ENCODE data around the gene CTDNEP1. TPM values are rescaled to one million over a fixed set of nuclear protein-coding genes. Genes with fewer than 3 reads are reported as not detected.

CTDNEP1 gene
- total and polyA plus RNA-seq, 2 of the 4 experiments (the other 2 are of a cell fraction): 23.8 to 132 TPM

DNA sequence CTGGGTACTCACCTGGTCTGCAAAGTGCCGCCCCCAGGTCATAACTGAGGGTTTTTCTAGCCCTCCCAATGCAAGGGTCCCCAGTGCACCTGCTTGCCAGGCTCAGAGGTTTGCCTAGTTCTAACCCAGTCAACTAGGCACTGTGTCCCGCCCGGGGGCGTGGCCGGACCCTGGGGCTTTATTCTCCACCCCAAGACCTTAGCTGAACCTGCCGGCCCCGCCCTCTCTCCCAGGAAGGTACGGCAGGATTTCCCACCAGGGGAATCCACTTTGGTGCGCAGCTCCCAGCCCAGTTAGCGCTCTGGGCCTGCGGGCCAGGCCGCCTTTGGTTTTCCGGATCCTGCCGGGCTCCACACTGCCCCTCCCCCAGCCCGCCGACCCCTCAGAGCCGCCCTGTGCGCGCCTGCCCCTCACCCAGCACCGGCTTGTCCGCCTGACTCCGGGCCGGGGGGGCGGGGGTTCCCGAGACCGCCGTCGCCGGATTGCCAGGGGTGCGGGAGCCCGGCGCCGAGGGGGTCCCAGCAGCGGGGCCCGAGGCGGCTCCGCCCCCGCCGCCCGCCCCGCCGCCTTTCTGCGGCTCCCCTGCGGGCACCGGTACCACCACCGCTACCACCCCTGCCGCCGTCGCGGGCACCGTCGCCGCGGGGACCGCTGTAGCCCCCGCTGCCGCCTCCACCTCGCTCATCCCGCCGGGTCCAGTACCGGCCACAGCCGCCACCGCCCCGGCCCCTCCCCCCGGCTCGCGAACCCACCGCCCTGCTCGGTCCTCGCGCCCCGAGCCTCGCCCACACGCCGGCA lies 42.5 kb upstream of the CTDNEP1 start (continued):
- TF ChIP-seq SMC3 (IDR thresholded peaks at IDR 0.05; ENCODE audit: low read depth, low read length): no peak

DNA sequence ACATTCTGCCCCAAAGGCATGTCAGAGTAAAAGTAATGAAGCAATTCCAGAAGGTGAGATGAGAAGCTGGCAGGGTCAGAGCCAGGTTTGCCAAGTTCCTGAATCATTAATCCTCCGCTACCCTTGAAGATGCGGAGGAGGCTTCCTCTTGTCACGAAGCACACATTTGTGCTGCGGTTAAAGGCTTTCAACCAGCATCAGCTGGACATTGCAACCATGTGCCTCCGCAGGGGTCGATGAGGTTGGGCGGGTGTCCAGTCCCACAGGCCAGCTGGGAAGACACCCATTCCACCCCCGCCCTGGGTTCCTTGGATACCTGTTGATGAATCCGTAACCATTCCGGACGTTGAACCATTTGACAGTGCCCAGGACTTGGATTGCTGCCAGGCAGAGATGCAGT lies 41.6 kb upstream of the CTDNEP1 start:
- WGBS, 2 experiments (ENCODE audit: extremely low coverage in 2 of 2, insufficient read length in 1 of 2): 94% methylated on average over 9 of the region's 11 CpGs; no CpG with 5 or more reads in 1 of the 2 experiments
- Histone ChIP-seq H2BK20ac (ENCODE audit: low read depth, low read length) (no peak overlapping the region), H3K4ac (ENCODE audit: low read depth, low read length) (no peak overlapping the region), H3K14ac (replicated peaks; ENCODE audit: low read depth, low read length) (no peak overlapping the region), H3K4me1 (ENCODE audit: control insufficient read depth, insufficient read depth, low read length) (peaks cover 3% of the 10 kb centered on the region), H3K9ac (ENCODE audit: low read depth, low read length) (no peak overlapping the region), H3K27ac (ENCODE audit: insufficient read depth, low read length) (no peak overlapping the region), H2BK15ac (ENCODE audit: low read depth, low read length) (no peak overlapping the region), H4K5ac (ENCODE audit: low read depth, low read length) (no peak overlapping the region), H4K8ac (ENCODE audit: low read depth in 2 of 2, low read length in 2 of 2) (no peak overlapping the region), H3K18ac (ENCODE audit: low read depth, low read length) (no peak overlapping the region), H3K9me1 (ENCODE audit: insufficient read depth, low read length) (no peaks in the 10 kb centered on the region; the same call in 1 of the 2 replicates), H3K27me3 (ENCODE audit: control insufficient read depth, insufficient read depth, low read length) (peaks cover 62% of the 10 kb centered on the region), H2AK9ac (replicated peaks; ENCODE audit: low read depth, low read length, poor library complexity) (no peak overlapping the region), H4K91ac (ENCODE audit: insufficient read depth, low read depth, low read length) (no peak overlapping the region), H3K36me3 (ENCODE audit: control insufficient read depth, insufficient read depth, low read length) (no peaks in the 10 kb centered on the region), H4K20me1 (ENCODE audit: insufficient read depth, low read length) (0 out of 2 replicates have a peak, but pooled peaks cover 3% of the 10 kb centered on the region), H2AFZ (replicated peaks; ENCODE audit: low read length, poor library complexity) (no peak overlapping the region), H3K9me3 (ENCODE audit: control insufficient read depth, insufficient read depth, low read length) (no peaks in the 10 kb centered on the region; the same call in 1 of the 2 replicates), H2BK120ac (ENCODE audit: low read depth, low read length) (no peak overlapping the region), H3K4me3 (ENCODE audit: insufficient read depth, low read depth, low read length) (no peak overlapping the region), H3K4me2 (ENCODE audit: low read depth, low read length) (no peak overlapping the region), H2AK5ac (ENCODE audit: low read depth, low read length) (no peak overlapping the region), H2BK5ac (ENCODE audit: low read depth, low read length, poor library complexity, severe bottlenecking) (no peak overlapping the region), H3K79me1 (ENCODE audit: low read depth in 1 of 2, low read length in 2 of 2) (no peaks in the 10 kb centered on the region), H3K56ac (ENCODE audit: extremely low read depth, insufficient read depth, low read length) (no peak overlapping the region), H3K23ac (ENCODE audit: low read depth, low read length) (no peak overlapping the region)
- no peak for TF ChIP-seq POLR2A (IDR thresholded peaks at IDR 0.05; ENCODE audit: low read depth, low read length)
- TF ChIP-seq SMC3 (IDR thresholded peaks at IDR 0.05; ENCODE audit: low read depth, low read length): no peak
- TF ChIP-seq MXI1 (IDR thresholded peaks at IDR 0.05; ENCODE audit: borderline replicate concordance, low read depth, low read length): no peak
- no peak for TF ChIP-seq RCOR1 (IDR thresholded peaks at IDR 0.05; ENCODE audit: insufficient replicate concordance, low read length)
- TF ChIP-seq, protein P1, sequence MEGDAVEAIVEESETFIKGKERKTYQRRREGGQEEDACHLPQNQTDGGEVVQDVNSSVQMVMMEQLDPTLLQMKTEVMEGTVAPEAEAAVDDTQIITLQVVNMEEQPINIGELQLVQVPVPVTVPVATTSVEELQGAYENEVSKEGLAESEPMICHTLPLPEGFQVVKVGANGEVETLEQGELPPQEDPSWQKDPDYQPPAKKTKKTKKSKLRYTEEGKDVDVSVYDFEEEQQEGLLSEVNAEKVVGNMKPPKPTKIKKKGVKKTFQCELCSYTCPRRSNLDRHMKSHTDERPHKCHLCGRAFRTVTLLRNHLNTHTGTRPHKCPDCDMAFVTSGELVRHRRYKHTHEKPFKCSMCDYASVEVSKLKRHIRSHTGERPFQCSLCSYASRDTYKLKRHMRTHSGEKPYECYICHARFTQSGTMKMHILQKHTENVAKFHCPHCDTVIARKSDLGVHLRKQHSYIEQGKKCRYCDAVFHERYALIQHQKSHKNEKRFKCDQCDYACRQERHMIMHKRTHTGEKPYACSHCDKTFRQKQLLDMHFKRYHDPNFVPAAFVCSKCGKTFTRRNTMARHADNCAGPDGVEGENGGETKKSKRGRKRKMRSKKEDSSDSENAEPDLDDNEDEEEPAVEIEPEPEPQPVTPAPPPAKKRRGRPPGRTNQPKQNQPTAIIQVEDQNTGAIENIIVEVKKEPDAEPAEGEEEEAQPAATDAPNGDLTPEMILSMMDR (conservative IDR thresholded peaks at IDR 0.05; ENCODE audit: low read depth, low read length): no peak
- no peak for TF ChIP-seq MAFK (IDR thresholded peaks at IDR 0.05; ENCODE audit: low read depth, low read length)
- no peak for TF ChIP-seq RAD21 (IDR thresholded peaks at IDR 0.05; ENCODE audit: low read length)
- no peak for TF ChIP-seq CEBPB (IDR thresholded peaks at IDR 0.05; ENCODE audit: low read depth, low read length)
- TF ChIP-seq CHD1 (IDR thresholded peaks at IDR 0.05; ENCODE audit: low read depth, low read length): no peak
- TF ChIP-seq NFE2L2 (IDR thresholded peaks at IDR 0.05; ENCODE audit: low read depth, low read length): no peak
- no peak for TF ChIP-seq BHLHE40 (IDR thresholded peaks at IDR 0.05; ENCODE audit: low read depth, low read length)
- no peak for TF ChIP-seq RFX5 (IDR thresholded peaks at IDR 0.05; ENCODE audit: low read depth, low read length)
- TF ChIP-seq, protein P2, sequence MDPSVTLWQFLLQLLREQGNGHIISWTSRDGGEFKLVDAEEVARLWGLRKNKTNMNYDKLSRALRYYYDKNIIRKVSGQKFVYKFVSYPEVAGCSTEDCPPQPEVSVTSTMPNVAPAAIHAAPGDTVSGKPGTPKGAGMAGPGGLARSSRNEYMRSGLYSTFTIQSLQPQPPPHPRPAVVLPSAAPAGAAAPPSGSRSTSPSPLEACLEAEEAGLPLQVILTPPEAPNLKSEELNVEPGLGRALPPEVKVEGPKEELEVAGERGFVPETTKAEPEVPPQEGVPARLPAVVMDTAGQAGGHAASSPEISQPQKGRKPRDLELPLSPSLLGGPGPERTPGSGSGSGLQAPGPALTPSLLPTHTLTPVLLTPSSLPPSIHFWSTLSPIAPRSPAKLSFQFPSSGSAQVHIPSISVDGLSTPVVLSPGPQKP (IDR thresholded peaks at IDR 0.05; ENCODE audit: borderline replicate concordance, low read depth, low read length): no peak
- TF ChIP-seq MAZ (IDR thresholded peaks at IDR 0.05; ENCODE audit: borderline replicate concordance, low read depth, low read length): no peak
- intact Hi-C loops (cut with micrococcal nuclease): no loop called here
- dilution Hi-C loops (cut with HindIII; ENCODE audit: low sequenced_read_pairs, unreplicated experiment): no loop called here
- BruUV-seq (replicated peaks): no TSS peak
- POLR2A ChIA-PET (ENCODE audit: unreplicated experiment): no interaction called here
- DNase-seq: no peak
- CTCF ChIA-PET: no interaction called here
- in situ Hi-C loops (cut with MboI; ENCODE audit: low sequenced_read_pairs): no loop called here
- no peak for ATAC-seq (ENCODE audit: low read depth)
